Adrenal gland (tissue), 12 donors: ENCODE data around the gene BNC2. TPM values are rescaled to one million over a fixed set of nuclear protein-coding genes. Genes with fewer than 3 reads are reported as not detected.

Experiments used
- DNase-seq, 7 donors: peaks; one replicate each; pipeline ENCODE4 v3.0.0-alpha.2; 2019 to 2020
- H3K27ac ChIP-seq, 5 donors: fragments of 200-600 bp; sonication (generic) in 4 of 5; 1 replicate in 3 of 5; 2 replicates in 2 of 5; pipeline versions ENCODE4 v1.5.1 to v1.8.0; 2016 to 2020; ENCODE audit warnings: mild to moderate bottlenecking in 1 of 5
- H3K27me3 ChIP-seq: fragments of 200-600 bp; 2 replicates; pipeline ENCODE4 v1.8.0; 2021
- H3K36me3 ChIP-seq, 2 donors: fragments of 200-600 bp; replicated peaks in 1 of 2; 1 replicate in 1 of 2; 2 replicates in 1 of 2; pipeline versions ENCODE4 v1.5.1 to v1.8.0; 2018 to 2022
- H3K4me1 ChIP-seq, 2 donors: fragments of 200-600 bp; replicated peaks in 1 of 2; 1 replicate in 1 of 2; 2 replicates in 1 of 2; pipeline versions ENCODE4 v1.5.1 to v1.8.0; 2018 to 2021
- H3K4me3 ChIP-seq, 4 donors: fragments of 200-600 bp; sonication (generic) in 3 of 4; one replicate each; pipeline ENCODE4 v1.5.1; 2016 to 2018
- H3K9me3 ChIP-seq, 3 donors: fragments of 200-600 bp; sonication (generic) in 1 of 3; replicated peaks in 1 of 3; 1 replicate in 2 of 3; 2 replicates in 1 of 3; pipeline versions ENCODE4 v1.5.1 to v1.8.0; 2016 to 2021
- CTCF ChIP-seq, 6 experiments: fragments of 450-650 bp in 4 of 6; fragments of 200-600 bp in 2 of 6; sonication (generic) in 1 of 6; IDR thresholded peaks; 1 replicate in 5 of 6; 2 replicates in 1 of 6; pipeline versions ENCODE4 v1.5.1 to v1.8.0; 2016 to 2021; ENCODE audit warnings: antibody characterized with exemption in 6 of 6, mild to moderate bottlenecking in 2 of 6, moderate library complexity in 1 of 6
- POLR2A ChIP-seq, 2 donors: fragments of 450-650 bp; IDR thresholded peaks; one replicate each; pipeline ENCODE4 v1.6.1; 2017; ENCODE audit warnings: antibody characterized with exemption in 2 of 2, mild to moderate bottlenecking in 2 of 2, moderate library complexity in 1 of 2
- WGBS, 4 donors: extraction: QIAGEN DNeasy Blood & Tissue Kit in 2 of 4; methylation state at CpG; one replicate each; pipeline versions ENCODE4 v1.1.5 to v1.1.7; 2013 to 2017; 5-methylcytosine and 5-hydroxymethylcytosine counted together
- intact Hi-C, 2 donors: fragments of 100-400 bp; cut with DNase I; formaldehyde crosslinking; loops; one replicate each; pipeline versions ENCODE4 v1.14.1 to v1.15.0; 2022 to 2023
- polyA plus RNA-seq, 3 donors: library from polyadenylated mRNA; stranded (reverse); fragments of 200-250 nt in 2 of 3; fragments of 350-450 nt in 1 of 3; fragmentation: Illumina TruSeq in 1 of 3; extraction: RNeasy Lipid Tissue Mini Kit (QIAGEN cat#74804) in 1 of 3; gene quantifications; one replicate each; pipeline ENCODE4 v1.2.3, GENCODE V29; 2013 to 2014
- total RNA-seq, 9 donors: library from RNA; depleted of rRNA in 4 of 9; stranded (reverse); fragments of >200 nt in 4 of 9; fragments of 120-200 nt in 1 of 9; fragmentation: NEBNext Ultra II Directional in 1 of 9; extraction: Animal tissue kit (Norgen Biotek cat#: 25700) in 1 of 9; gene quantifications; one replicate each; pipeline versions ENCODE4 v1.1.0 to v1.2.4, GENCODE V29; 2013 to 2023
- donor health status: healthy with polysubstance abuse.
- donor health status: Bipolar disorder and iron deficiency.
- donor health status: DM: yes; HTN: yes; CAD: no.
- donor health status: DM: no; HTN: no; CAD: no.
- donor health status: DM: no; HTN: no; CAD: no.
- donor health status: DM: yes; HTN: yes; CAD: no.

BNC2 gene
- total and polyA plus RNA-seq, 12 donors: 1.1 to 11.1 (median 5.0) TPM

GRCh38 chr9:16868701-16869100 is 1.8 kb downstream of the BNC2 start:
- intact Hi-C loops: no loop called here
- peak overlapping the region in 1 of 5 donors; percentile 92 for H3K27ac ChIP-seq

GRCh38 chr9:16867576-16868311 is 2.7 kb downstream of the BNC2 start:
- H3K27ac ChIP-seq: peak overlapping the region in 4 of 5 donors; percentile 21 to 80 (median 42)
- intact Hi-C loops: no loop called here
- DNase-seq: peak in 6 of 7 donors; percentile 26 to 75 (median 52)
- peak in 1 of 2 donors; percentile 26 for TF ChIP-seq POLR2A (IDR thresholded peaks at IDR 0.05)
- no peak for TF ChIP-seq CTCF (IDR thresholded peaks at IDR 0.05)
- peak overlapping the region in 1 of 4 donors; percentile 26 for H3K4me3 ChIP-seq
- H3K4me1 ChIP-seq: peaks cover 4 to 7% of the 10 kb centered on the region in 2 donors
- WGBS, 4 donors: 42 to 47% (median 44%) methylated on average over 10 of the region's 10 CpGs
- H3K9me3 ChIP-seq: no peaks in the 10 kb centered on the region
- no peaks in the 10 kb centered on the region for H3K27me3 ChIP-seq
- H3K36me3 ChIP-seq: no peaks in the 10 kb centered on the region

More at GRCh38 chr9:16868701-16869100, 1.8 kb downstream of the BNC2 start:
- no peaks in the 10 kb centered on the region for H3K36me3 ChIP-seq
- peak overlapping the region in 1 of 4 donors; percentile 75 for H3K4me3 ChIP-seq
- WGBS, 4 donors: 65 to 71% (median 70%) methylated on average over 5 of the region's 5 CpGs
- DNase-seq: no peak
- H3K27me3 ChIP-seq: no peaks in the 10 kb centered on the region
- H3K9me3 ChIP-seq: no peaks in the 10 kb centered on the region
- no peak for TF ChIP-seq POLR2A (IDR thresholded peaks at IDR 0.05)
- no peak for TF ChIP-seq CTCF (IDR thresholded peaks at IDR 0.05)
- H3K4me1 ChIP-seq: peaks cover 4 to 7% of the 10 kb centered on the region in 2 donors

GRCh38 chr9:16866587-16866986 is 3.9 kb downstream of the BNC2 start:
- Histone ChIP-seq H3K4me3 (no peak overlapping the region), H3K27ac (no peak overlapping the region), H3K27me3 (no peaks in the 10 kb centered on the region), H3K9me3 (no peaks in the 10 kb centered on the region), H3K36me3 (no peaks in the 10 kb centered on the region), H3K4me1 (peaks cover 4 to 7% of the 10 kb centered on the region in 2 donors)
- no peak for DNase-seq
- TF ChIP-seq POLR2A (IDR thresholded peaks at IDR 0.05) (no peak), CTCF (IDR thresholded peaks at IDR 0.05) (no peak)
- 76 to 86% (median 81%) methylated on average over 2 of the region's 2 CpGs for WGBS, 4 donors
- intact Hi-C loops: no loop called here

- Histone ChIP-seq H3K4me1 (peaks cover under 1 to 4% of the 10 kb centered on the region in 2 donors), H3K4me3 (no peak overlapping the region), H3K36me3 (no peaks in the 10 kb centered on the region), H3K27me3 (no peaks in the 10 kb centered on the region), H3K9me3 (no peaks in the 10 kb centered on the region), H3K27ac (peak overlapping the region in 1 of 5 donors; percentile 17)
- intact Hi-C loops: no loop called here
- DNase-seq: no peak
- 62 to 79% (median 76%) methylated on average over 10 of the region's 10 CpGs for WGBS, 4 donors
- TF ChIP-seq POLR2A (IDR thresholded peaks at IDR 0.05): no peak
- TF ChIP-seq CTCF (IDR thresholded peaks at IDR 0.05): no peak
These were observed 5.6 kb downstream of the BNC2 start for GRCh38 chr9:16864649-16865434.
